Suprapubic skin (tissue), 4 donors: Measurements from ENCODE around the gene TMSB10. TPM values are rescaled to one million over a fixed set of nuclear protein-coding genes. Genes with fewer than 3 reads are reported as not detected.
A peak's percentile ranks its signal among the peaks of the same experiment; 100 is the strongest.

Source experiments
- DNase-seq, 2 donors: peaks; one replicate each; pipeline ENCODE4 v3.0.0-alpha.2; 2019; ENCODE audit warnings: low spot score in 2 of 2
- H3K27ac ChIP-seq: fragments of 200-600 bp; sonication (generic); one replicate; pipeline ENCODE4 v1.5.1; 2019
- H3K27me3 ChIP-seq: fragments of 200-600 bp; sonication (generic); one replicate; pipeline ENCODE4 v1.5.1; 2019
- H3K36me3 ChIP-seq: fragments of 200-600 bp; sonication (generic); one replicate; pipeline ENCODE4 v1.5.1; 2019
- H3K4me1 ChIP-seq: fragments of 200-600 bp; sonication (generic); one replicate; pipeline ENCODE4 v1.5.1; 2019
- H3K4me3 ChIP-seq: fragments of 200-600 bp; sonication (generic); one replicate; pipeline ENCODE4 v1.5.1; 2019; ENCODE audit warnings: mild to moderate bottlenecking
- H3K9me3 ChIP-seq: fragments of 200-600 bp; sonication (generic); one replicate; pipeline ENCODE4 v1.5.1; 2019
- EP300 ChIP-seq: sonication (generic); formaldehyde crosslinking; IDR thresholded peaks from one replicate; pipeline ENCODE4 v1.6.1; 2017; ENCODE audit warnings: antibody characterized with exemption
- POLR2A ChIP-seq, 2 donors: fragments of 450-650 bp; IDR thresholded peaks; one replicate each; pipeline ENCODE4 v1.6.1; 2017; ENCODE audit warnings: antibody characterized with exemption in 2 of 2, mild to moderate bottlenecking in 2 of 2, moderate library complexity in 2 of 2
- POLR2AphosphoS5 ChIP-seq, 3 donors: sonication (generic); formaldehyde crosslinking; IDR thresholded peaks; one replicate each; pipeline ENCODE4 v1.6.1; 2017; ENCODE audit warnings: antibody characterized with exemption in 3 of 3
- WGBS: methylation state at CpG from one replicate; pipeline ENCODE4 v1.1.5; 2018; 5-methylcytosine and 5-hydroxymethylcytosine counted together
- total RNA-seq, 4 donors: library from RNA; depleted of rRNA; stranded (reverse); fragments of >200 nt; gene quantifications; one replicate each; pipeline ENCODE4 v1.1.0, GENCODE V29; 2016
- TF ChIP-seq, protein P1 (sequence below), 2 donors: fragments of 200-600 bp in 1 of 2; fragments of 450-650 bp in 1 of 2; sonication (generic) in 1 of 2; IDR thresholded peaks; one replicate each; pipeline ENCODE4 v1.5.1; 2016 to 2019; ENCODE audit warnings: antibody characterized with exemption in 2 of 2, mild to moderate bottlenecking in 1 of 2, moderate library complexity in 1 of 2

TMSB10 gene
- total RNA-seq, 4 donors from 2014 or later = 859 to 1,108 (median 964) TPM

DNA sequence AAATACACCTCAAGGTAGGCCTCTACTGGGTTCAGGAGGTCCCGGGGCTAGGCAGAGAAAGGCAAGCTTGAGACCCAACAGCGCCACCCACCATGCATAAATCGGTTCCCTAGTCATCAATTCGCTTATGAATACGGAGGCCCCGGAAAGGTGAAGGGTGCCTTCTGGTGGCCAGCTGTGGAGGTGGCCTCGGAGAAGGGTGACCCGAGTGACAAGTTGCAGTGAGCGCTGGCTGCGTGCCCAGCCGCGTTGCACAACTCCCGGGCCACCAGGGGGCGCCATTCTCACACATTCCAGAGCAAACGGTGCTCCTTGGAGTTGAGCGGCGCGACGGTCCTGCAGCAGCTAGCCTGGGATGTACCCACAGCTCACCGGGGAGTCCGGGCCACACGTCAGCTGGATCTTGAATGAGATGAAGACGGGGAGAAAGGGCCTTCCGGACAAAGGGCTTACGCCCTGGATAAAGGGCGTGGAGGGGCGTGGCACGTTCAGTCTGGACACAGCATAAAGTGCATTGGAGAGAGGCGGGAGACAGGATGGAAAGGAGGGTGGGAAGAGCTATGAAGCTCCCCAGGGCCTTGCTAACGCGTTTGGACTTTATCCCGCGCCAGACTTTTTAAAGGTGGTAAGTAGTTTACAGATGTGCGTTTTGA, 20.4 kb downstream of the TMSB10 start:
- TF ChIP-seq EP300 (no peak), POLR2A (IDR thresholded peaks at IDR 0.05) (no peak), POLR2AphosphoS5 (IDR thresholded peaks at IDR 0.05) (peak in 1 of 3 donors; percentile 96)
- TF ChIP-seq, protein P1, sequence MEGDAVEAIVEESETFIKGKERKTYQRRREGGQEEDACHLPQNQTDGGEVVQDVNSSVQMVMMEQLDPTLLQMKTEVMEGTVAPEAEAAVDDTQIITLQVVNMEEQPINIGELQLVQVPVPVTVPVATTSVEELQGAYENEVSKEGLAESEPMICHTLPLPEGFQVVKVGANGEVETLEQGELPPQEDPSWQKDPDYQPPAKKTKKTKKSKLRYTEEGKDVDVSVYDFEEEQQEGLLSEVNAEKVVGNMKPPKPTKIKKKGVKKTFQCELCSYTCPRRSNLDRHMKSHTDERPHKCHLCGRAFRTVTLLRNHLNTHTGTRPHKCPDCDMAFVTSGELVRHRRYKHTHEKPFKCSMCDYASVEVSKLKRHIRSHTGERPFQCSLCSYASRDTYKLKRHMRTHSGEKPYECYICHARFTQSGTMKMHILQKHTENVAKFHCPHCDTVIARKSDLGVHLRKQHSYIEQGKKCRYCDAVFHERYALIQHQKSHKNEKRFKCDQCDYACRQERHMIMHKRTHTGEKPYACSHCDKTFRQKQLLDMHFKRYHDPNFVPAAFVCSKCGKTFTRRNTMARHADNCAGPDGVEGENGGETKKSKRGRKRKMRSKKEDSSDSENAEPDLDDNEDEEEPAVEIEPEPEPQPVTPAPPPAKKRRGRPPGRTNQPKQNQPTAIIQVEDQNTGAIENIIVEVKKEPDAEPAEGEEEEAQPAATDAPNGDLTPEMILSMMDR (IDR thresholded peaks at IDR 0.05) = peak; percentile 91 to 96
- H3K4me1 ChIP-seq = peaks cover 27% of the 10 kb centered on the region
- no peaks in the 10 kb centered on the region for H3K9me3 ChIP-seq
- no peaks in the 10 kb centered on the region for H3K27me3 ChIP-seq
- peak overlapping the region; percentile 41 for H3K4me3 ChIP-seq
- H3K27ac ChIP-seq = peak overlapping the region; percentile 45
- DNase-seq = peak; percentile 97 to 98
- no peaks in the 10 kb centered on the region for H3K36me3 ChIP-seq
- WGBS = 6% methylated on average over 26 of the region's 34 CpGs

DNA sequence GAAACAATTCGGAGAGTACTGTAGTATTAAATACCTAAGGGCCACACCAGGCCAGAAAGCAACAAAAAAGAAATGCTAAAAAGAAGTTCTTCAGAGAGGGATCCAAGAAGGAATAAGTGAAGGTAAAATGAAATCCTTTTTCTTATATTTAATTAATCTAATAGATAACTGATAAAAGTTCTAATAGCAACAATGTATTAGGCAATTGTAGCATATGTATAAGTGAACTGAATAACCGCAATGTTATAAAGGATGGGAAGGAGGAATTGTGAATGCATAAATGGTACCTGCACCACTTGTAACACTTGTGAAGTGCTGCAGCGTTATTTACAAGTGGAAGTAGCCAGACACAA, 21.8 kb downstream of the TMSB10 start:
- Histone ChIP-seq H3K4me1 (peaks cover 27% of the 10 kb centered on the region), H3K27ac (no peak overlapping the region), H3K4me3 (no peak overlapping the region), H3K9me3 (no peaks in the 10 kb centered on the region), H3K36me3 (no peaks in the 10 kb centered on the region), H3K27me3 (no peaks in the 10 kb centered on the region)
- DNase-seq = no peak
- no peak for TF ChIP-seq POLR2A (IDR thresholded peaks at IDR 0.05)
- TF ChIP-seq, protein P1 (IDR thresholded peaks at IDR 0.05) = no peak
- no peak for TF ChIP-seq POLR2AphosphoS5 (IDR thresholded peaks at IDR 0.05)
- TF ChIP-seq EP300 = no peak
- WGBS = 46% methylated on average over 3 of the region's 3 CpGs

DNA sequence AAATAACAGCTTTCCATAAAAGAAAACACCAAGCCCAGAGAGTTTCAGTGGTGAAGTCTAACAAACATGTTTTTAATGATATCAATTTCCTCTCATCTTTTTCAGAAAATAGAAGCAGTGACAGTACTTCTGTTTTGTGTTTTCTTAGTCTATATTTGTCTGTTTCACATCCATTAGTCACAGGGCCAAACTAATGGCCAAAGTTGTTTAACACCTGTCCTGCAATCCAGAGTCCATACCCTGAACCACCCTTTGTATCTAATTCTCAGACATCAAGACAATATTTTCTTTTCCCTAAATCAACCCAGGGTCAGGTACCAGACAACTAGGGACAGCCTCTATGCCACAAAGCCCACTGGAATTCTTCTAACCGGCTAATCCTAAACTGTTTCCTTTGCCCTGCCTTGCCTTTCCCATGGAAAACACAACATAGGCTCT, 25.9 kb downstream of the TMSB10 start:
- 74% methylated on average over 1 of the region's 1 CpG for WGBS

DNA sequence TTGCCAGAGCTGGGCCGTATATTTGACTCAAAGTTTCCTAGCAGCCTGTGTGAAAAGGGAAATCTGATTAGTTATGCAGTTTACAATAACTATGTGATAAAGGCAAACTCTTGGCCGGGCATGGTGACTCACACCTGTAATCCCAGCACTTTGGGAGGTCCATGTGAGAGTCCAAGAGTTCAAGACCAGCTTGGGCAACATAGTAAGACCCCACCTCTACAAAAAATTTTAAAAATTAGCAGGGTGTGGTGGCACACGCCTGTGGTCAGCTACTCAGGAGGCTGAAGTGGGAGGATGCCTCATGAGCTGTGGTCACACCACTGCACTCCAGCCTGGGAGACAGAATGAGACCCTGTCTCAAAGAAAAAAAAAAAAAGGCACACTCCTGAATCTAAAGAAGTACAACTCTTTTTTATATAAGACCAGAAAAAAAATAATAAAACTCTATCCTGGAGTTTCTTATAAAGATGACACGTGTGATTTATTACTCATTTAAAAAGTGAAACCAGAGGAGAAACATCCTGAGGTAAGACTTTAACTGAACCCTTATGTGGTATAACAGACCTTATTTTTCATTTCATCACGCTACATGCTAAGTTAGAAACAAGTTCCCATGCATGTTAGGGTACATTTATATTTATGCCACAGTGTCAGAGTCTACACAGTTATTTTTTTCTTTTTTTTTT, 32.9 kb downstream of the TMSB10 start:
- Histone ChIP-seq H3K36me3 (no peaks in the 10 kb centered on the region), H3K27ac (no peak overlapping the region), H3K27me3 (no peaks in the 10 kb centered on the region), H3K9me3 (no peaks in the 10 kb centered on the region), H3K4me3 (no peak overlapping the region), H3K4me1 (no peaks in the 10 kb centered on the region)
- TF ChIP-seq, protein P1 (IDR thresholded peaks at IDR 0.05) = no peak
- no peak for TF ChIP-seq POLR2AphosphoS5 (IDR thresholded peaks at IDR 0.05)
- WGBS = 68% methylated on average over 5 of the region's 5 CpGs
- no peak for DNase-seq

More for the DNA sequence above, 25.9 kb downstream of the TMSB10 start:
- TF ChIP-seq POLR2AphosphoS5 (IDR thresholded peaks at IDR 0.05) = no peak
- TF ChIP-seq, protein P1 (IDR thresholded peaks at IDR 0.05) = no peak
- TF ChIP-seq EP300 = no peak
- TF ChIP-seq POLR2A (IDR thresholded peaks at IDR 0.05) = no peak
- H3K27me3 ChIP-seq = no peaks in the 10 kb centered on the region
- H3K27ac ChIP-seq = no peak overlapping the region
- H3K36me3 ChIP-seq = no peaks in the 10 kb centered on the region
- no peaks in the 10 kb centered on the region for H3K9me3 ChIP-seq
- no peak overlapping the region for H3K4me3 ChIP-seq
- H3K4me1 ChIP-seq = peaks cover 9% of the 10 kb centered on the region
- DNase-seq = no peak

DNA sequence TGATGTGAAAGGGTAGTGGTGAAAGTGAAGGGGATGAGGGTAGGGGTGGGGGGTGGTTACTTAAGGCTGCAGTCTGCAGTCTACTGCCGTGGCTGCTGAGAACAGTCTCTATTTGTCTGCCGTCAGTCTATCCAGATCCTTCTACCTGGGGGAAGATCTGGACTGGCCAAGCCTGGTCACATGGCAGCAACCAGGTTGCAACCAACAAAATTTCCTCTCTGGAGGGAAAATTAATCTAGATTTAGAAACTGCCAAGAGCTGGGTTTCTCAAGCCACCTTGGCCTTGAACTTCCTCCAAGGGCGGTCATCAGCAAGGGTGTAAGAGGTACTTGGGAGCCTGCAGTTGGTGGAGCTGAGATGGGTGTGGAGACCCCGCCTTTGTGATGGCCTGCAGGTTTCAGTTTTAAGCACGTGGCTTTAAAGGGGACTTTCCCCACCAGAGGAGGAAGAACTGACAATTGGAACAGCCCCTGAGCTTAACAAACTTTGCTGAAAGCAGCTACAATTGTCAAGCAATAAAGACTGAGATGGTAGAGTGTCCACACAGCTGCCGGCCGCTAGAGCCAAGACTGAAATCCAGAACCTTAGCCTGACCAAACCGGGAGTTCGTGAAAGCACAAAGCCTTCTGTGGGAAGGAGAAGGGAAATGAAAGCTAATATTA, 34.1 kb downstream of the TMSB10 start:
- Histone ChIP-seq H3K27me3 (no peaks in the 10 kb centered on the region), H3K36me3 (no peaks in the 10 kb centered on the region), H3K4me3 (no peak overlapping the region), H3K4me1 (no peaks in the 10 kb centered on the region), H3K9me3 (no peaks in the 10 kb centered on the region), H3K27ac (no peak overlapping the region)
- no peak for DNase-seq
- 67% methylated on average over 9 of the region's 9 CpGs for WGBS
- TF ChIP-seq, protein P1 (IDR thresholded peaks at IDR 0.05) = no peak
- TF ChIP-seq POLR2AphosphoS5 (IDR thresholded peaks at IDR 0.05) = no peak
- no peak for TF ChIP-seq POLR2A (IDR thresholded peaks at IDR 0.05)
- TF ChIP-seq EP300 = no peak
